AG04450 (cell line): ENCODE results near the gene EIPR1. TPM values are rescaled to one million over a fixed set of nuclear protein-coding genes. Genes with fewer than 3 reads are reported as not detected.

Experiments used
- CTCF ChIA-PET: fragments of 300-600, 350-600 bp; formaldehyde crosslinking; extraction: SDS; loops from one replicate; lab custom pipeline; 2022; ENCODE audit warnings: antibody characterized with exemption, inconsistent platforms; lab: Charles Lee
- POLR2A ChIA-PET: fragments of 350-600 bp; formaldehyde crosslinking; extraction: SDS; loops from one replicate; lab custom pipeline; 2021; ENCODE audit warnings: antibody characterized with exemption, inconsistent platforms; lab: Yijun Ruan, JAX
- DNase-seq: peaks from one replicate; pipeline ENCODE4 v3.0.0-alpha.2; 2011; ENCODE audit warnings: low read depth, low spot score
- H3K27ac ChIP-seq: one replicate; pipeline ENCODE4 v1.5.1; 2012; ENCODE audit warnings: low read depth, low read length, control low read depth
- H3K27me3 ChIP-seq: one replicate; pipeline ENCODE4 v1.6.0; 2012; ENCODE audit warnings: low read length; ENCODE audit not compliant: control insufficient read depth, insufficient read depth
- H3K4me3 ChIP-seq: 2 replicates; pipeline ENCODE4 v1.5.1; 2011; ENCODE audit warnings: mild to moderate bottlenecking, low read depth, low read length, control low read depth
- H3K9me3 ChIP-seq: 2 replicates; pipeline ENCODE4 v1.5.1; 2012; ENCODE audit warnings: low read length; ENCODE audit not compliant: control insufficient read depth, insufficient read depth
- polyA plus RNA-seq: library from polyadenylated mRNA; depleted of rRNA; stranded (reverse); fragments of >200 nt; gene quantifications from 2 replicates; pipeline ENCODE4 v1.2.3, GENCODE V29; 2011
- TF ChIP-seq, protein P1 (sequence below): IDR thresholded peaks from 2 replicates; pipeline ENCODE4 v1.5.1; 2011; ENCODE audit warnings: low read depth, low read length, control low read depth, inconsistent platforms

The EIPR1 gene
- polyA plus RNA-seq, 1 experiment = 33.2 TPM

GRCh38 chr2:3320910-3321605 lies 56.6 kb downstream of the EIPR1 start:
- Histone ChIP-seq H3K4me3 (no peak overlapping the region), H3K27ac (no peak overlapping the region), H3K27me3 (no peaks in the 10 kb centered on the region), H3K9me3 (peaks cover 5% of the 10 kb centered on the region; the same call in 1 of the 2 replicates)
- TF ChIP-seq, protein P1, sequence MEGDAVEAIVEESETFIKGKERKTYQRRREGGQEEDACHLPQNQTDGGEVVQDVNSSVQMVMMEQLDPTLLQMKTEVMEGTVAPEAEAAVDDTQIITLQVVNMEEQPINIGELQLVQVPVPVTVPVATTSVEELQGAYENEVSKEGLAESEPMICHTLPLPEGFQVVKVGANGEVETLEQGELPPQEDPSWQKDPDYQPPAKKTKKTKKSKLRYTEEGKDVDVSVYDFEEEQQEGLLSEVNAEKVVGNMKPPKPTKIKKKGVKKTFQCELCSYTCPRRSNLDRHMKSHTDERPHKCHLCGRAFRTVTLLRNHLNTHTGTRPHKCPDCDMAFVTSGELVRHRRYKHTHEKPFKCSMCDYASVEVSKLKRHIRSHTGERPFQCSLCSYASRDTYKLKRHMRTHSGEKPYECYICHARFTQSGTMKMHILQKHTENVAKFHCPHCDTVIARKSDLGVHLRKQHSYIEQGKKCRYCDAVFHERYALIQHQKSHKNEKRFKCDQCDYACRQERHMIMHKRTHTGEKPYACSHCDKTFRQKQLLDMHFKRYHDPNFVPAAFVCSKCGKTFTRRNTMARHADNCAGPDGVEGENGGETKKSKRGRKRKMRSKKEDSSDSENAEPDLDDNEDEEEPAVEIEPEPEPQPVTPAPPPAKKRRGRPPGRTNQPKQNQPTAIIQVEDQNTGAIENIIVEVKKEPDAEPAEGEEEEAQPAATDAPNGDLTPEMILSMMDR = no peak
- ChIA-PET CTCF (interaction anchor here (0.9 kb wide), 1 partner anchor 103 kb away, joined by 3 read pairs; no protein-coding TSS in a partner anchor), POLR2A (no interaction called here)
- DNase-seq = no peak

GRCh38 chr2:3319745-3320566 lies 57.7 kb downstream of the EIPR1 start:
- ChIA-PET CTCF (no interaction called here), POLR2A (no interaction called here)
- no peak for DNase-seq
- TF ChIP-seq, protein P1 = no peak
- Histone ChIP-seq H3K27me3 (no peaks in the 10 kb centered on the region), H3K4me3 (no peak overlapping the region), H3K9me3 (peaks cover 5% of the 10 kb centered on the region; the same call in 1 of the 2 replicates), H3K27ac (no peak overlapping the region)

DNA sequence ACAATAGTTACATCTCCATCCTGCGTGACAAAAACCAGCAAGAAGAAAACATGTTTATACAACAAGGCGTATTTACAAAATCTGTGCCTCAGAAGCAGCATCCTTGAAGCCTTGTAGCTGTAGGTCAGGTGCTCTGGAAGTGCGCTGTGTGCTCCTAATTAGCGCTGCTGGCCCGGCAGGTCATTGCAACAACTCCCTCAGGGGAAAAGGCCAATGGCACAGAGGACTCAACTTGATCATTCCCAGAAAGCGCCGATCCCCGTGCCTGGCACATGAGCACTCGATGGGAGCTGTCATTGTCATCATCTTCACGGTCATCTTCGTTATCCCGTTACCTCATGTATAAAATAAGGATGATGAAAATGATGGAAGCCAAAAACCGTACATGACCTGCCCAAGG lies 58.5 kb downstream of the EIPR1 start:
- ChIA-PET CTCF (no interaction called here), POLR2A (no interaction called here)
- TF ChIP-seq, protein P1 = no peak
- no peak overlapping the region for H3K27ac ChIP-seq
- no peak overlapping the region for H3K4me3 ChIP-seq
- DNase-seq = no peak
- H3K9me3 ChIP-seq = peaks cover 5% of the 10 kb centered on the region; the same call in 1 of the 2 replicates
- H3K27me3 ChIP-seq = no peaks in the 10 kb centered on the region

GRCh38 chr2:3317871-3318590 lies 59.6 kb downstream of the EIPR1 start:
- Histone ChIP-seq H3K27me3 (no peaks in the 10 kb centered on the region), H3K27ac (no peak overlapping the region), H3K9me3 (peaks cover 5% of the 10 kb centered on the region; the same call in 1 of the 2 replicates), H3K4me3 (no peak overlapping the region)
- ChIA-PET POLR2A (no interaction called here), CTCF (no interaction called here)
- TF ChIP-seq, protein P1 = no peak
- DNase-seq = no peak
